DMS53 treated with DMSO at 0.1 percent for 48 hours (cell line): ENCODE data around the gene SEMA3E.
A peak's percentile ranks its signal among the peaks of the same experiment; 100 is the strongest.

Source experiments
- DNase-seq: peaks from one replicate; lab custom pipeline; 2025; ENCODE audit not compliant: unreplicated experiment; lab: John Stamatoyannopoulos, UW

The SEMA3E gene

GRCh38 chr7:83643012-83643411, 5.9 kb downstream of the SEMA3E start:
- DNase-seq, result no peak

DNA sequence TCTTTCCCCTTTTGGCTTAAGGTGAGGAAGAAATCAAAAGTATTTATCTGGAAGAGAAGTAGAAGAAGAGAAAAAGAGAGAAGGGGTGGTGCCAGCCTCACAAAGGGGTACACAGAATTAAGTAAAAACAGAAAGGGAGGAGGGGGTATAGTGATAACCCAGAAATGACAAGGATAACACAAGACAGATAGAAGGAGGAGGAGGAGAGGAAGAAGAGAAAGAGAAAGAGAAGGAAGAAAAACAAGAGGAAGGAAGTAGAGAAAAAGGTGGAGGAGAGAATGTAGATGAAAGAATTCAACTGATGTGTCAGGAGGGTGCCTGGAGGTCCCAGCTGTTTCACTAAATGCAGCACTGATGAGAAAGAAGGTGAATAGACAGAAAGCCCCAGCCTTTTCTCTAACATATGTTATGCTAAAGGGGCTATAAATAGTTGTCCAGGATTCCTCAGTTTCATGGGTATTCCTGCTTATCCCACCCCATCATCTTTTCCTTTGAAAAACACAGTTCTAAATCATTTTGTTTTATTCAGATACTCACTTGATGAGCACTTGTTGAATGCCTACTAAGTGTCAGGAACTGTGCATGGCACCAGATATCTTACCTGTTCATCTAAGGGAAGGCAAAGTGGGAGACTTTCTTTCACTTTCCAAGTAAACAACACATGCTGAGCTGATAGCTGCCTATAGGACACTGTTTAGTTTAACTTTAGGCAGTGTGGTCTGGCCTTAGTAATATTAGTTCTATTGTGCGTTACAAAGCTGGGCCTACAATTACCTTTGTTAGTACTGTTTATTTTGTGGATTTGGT, 8.0 kb downstream of the SEMA3E start:
- DNase-seq, result peak; percentile 58

GRCh38 chr7:83640240-83640639, 8.7 kb downstream of the SEMA3E start:
- DNase-seq, result peak; percentile 35

GRCh38 chr7:83633516-83633915, 15.4 kb downstream of the SEMA3E start:
- DNase-seq, result no peak

- DNase-seq, result no peak
These were observed 19.6 kb downstream of the SEMA3E start for GRCh38 chr7:83629117-83629880.

DNA sequence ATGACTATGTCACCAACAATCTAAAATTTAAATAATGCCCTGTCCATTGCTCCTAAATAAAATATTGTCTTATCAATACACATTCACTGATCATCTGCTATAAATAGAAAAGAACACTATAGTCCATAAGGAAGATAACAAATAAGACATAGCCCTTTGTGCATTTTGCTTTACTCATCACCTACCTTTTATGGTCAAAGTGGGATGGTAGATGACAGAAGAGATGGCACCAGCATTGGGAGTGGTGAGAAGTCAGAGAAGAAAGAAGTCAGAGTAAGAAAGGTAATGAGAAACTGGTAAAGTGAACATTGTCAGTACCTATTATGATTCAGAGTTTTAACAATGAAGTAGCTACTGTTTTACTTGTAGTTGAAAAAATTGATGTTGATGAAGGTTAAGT, 31.1 kb downstream of the SEMA3E start:
- DNase-seq, result no peak

GRCh38 chr7:83614112-83614511, 34.8 kb downstream of the SEMA3E start:
- no peak for DNase-seq

GRCh38 chr7:83613232-83613631, 35.7 kb downstream of the SEMA3E start:
- no peak for DNase-seq

GRCh38 chr7:83611776-83612175, 37.2 kb downstream of the SEMA3E start:
- DNase-seq, result no peak

DNA sequence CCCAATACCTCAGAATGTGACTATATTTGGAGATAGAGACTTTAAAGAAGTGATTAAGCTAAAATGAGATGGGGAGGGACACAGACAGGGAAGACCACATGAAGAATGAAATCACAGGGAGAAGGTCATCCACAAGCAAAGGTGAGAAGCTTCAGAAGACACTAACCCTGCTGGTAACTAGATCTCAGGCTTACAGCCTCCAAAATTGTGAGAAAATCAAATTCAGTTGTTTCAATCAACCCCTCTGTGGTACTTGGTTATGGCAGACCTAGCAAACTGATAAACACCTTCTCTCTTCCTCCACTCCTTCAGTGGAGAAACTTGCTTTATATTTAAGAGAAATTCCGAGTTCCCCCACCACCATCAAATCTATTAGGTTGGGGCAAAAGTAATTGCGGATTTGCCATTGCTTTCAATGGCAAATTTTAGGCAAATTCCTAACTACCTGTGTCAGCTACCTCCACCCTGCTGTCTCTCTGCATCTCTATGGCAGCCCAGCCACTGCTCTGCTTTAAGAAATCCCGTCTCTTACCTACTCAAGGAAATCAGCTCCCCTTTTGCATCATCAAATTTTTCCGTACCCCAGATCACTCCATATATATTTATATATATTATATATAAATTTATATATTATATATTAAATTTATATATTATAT, 38.2 kb downstream of the SEMA3E start:
- no peak for DNase-seq

DNA sequence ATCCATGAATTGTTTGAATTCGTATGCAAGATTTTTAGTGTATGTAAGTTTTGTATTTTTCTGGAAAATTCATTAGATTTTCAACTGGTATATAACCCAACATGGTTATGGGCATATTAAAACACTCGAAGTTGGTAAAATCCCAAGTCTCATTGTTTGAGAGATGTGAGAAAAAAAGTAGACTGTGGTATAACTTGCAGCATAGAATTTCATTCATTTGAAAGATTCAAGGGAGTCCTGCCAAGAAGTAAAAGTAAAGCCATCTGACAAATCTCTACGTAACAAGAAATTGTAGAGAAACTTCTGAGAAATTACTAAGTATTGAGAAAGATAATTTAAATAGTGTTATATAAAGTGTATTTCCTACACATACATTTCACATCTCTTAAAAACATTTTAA, 40.2 kb downstream of the SEMA3E start:
- DNase-seq, result no peak

GRCh38 chr7:83603649-83604048, 45.3 kb downstream of the SEMA3E start:
- DNase-seq, result no peak

- no peak for DNase-seq
These were observed 49.8 kb downstream of the SEMA3E start for GRCh38 chr7:83599131-83599530.

DNA sequence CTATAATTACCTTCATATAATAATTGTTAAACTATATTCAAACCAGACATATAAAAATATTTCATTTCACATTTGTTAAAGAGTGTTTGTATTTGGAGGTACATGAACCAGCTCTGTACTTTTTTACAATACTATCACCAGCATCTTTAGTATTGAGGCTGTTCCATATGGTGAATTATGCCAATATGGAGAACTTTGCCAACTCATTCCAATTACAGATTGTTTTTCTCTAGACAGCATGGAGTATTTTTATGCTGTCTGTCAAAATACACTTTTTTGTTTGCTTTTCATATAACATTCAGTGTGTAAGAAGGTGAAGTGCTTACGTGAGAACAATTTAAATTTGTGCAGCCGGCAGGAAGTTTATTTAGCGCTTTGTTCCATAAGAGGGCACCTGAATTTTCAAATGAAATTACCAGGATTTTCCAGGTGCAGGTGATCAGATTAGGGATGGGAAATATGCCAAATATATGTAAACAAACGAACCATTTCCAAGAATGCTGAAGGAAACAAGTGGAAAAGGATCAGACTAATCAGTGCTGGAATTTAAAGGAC, 54.9 kb downstream of the SEMA3E start:
- DNase-seq, result peak; percentile 98

- DNase-seq, result no peak
These were observed 60.2 kb downstream of the SEMA3E start for GRCh38 chr7:83588602-83589240.

GRCh38 chr7:83586281-83586680, 62.7 kb downstream of the SEMA3E start:
- DNase-seq, result no peak

DNA sequence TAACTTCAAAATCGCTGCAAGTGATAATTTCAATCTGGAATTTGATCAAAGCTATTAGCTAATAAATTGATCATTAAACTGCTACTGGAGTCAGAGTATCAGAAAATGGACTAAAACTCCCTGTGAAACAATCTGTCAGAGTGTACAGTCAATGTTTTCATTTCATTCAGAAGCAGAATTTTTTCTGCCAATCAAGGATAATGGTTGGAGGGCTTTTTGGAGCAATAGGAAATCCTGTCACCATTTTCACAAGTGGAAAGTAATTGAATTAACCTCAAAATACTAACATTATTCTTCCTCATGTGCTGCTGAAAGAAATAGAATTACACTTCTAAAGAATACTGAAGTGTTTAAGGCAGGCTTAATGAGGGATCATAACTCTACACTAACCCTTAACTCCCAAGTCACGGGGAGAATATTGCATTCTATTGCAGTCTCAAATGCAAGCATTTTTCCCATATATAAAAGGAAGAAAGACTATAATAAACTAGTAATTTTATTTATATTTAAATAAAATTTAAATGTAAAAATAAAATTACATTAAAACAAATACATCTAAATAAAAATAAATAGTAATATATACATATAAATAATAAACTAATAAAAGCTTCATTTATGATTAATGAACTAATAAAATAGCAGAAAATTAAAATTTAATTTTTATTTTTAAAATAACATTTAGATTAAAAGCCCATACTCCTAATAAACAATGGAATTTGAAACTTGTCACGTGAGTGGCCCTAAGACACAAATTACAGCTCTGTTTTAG, 67.1 kb downstream of the SEMA3E start:
- DNase-seq, result no peak

GRCh38 chr7:83579740-83580139, 69.2 kb downstream of the SEMA3E start:
- no peak for DNase-seq

GRCh38 chr7:83575436-83575835, 73.5 kb downstream of the SEMA3E start:
- DNase-seq, result no peak

- no peak for DNase-seq
These were observed 74.3 kb downstream of the SEMA3E start for GRCh38 chr7:83574616-83575015.
